ENCODE data around the gene DOCK4.

GRCh38 chr7:112080978-112081377, 125.2 kb downstream of the DOCK4 start:
- TF ChIP-seq, protein P1, sequence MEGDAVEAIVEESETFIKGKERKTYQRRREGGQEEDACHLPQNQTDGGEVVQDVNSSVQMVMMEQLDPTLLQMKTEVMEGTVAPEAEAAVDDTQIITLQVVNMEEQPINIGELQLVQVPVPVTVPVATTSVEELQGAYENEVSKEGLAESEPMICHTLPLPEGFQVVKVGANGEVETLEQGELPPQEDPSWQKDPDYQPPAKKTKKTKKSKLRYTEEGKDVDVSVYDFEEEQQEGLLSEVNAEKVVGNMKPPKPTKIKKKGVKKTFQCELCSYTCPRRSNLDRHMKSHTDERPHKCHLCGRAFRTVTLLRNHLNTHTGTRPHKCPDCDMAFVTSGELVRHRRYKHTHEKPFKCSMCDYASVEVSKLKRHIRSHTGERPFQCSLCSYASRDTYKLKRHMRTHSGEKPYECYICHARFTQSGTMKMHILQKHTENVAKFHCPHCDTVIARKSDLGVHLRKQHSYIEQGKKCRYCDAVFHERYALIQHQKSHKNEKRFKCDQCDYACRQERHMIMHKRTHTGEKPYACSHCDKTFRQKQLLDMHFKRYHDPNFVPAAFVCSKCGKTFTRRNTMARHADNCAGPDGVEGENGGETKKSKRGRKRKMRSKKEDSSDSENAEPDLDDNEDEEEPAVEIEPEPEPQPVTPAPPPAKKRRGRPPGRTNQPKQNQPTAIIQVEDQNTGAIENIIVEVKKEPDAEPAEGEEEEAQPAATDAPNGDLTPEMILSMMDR (IDR thresholded peaks at IDR 0.05; ENCODE audit: insufficient read depth, low read length, poor library complexity, severe bottlenecking), result no peak
- no peak for TF ChIP-seq EZH2phosphoT487 (conservative IDR thresholded peaks at IDR 0.05; ENCODE audit: low read length)
